Measurements from ENCODE around the gene FOXJ3. TPM values are rescaled to one million over a fixed set of nuclear protein-coding genes. Genes with fewer than 3 reads are reported as not detected.

FOXJ3 gene
- total RNA-seq, 1 donor from 2014 or later, result 30.9 TPM

DNA sequence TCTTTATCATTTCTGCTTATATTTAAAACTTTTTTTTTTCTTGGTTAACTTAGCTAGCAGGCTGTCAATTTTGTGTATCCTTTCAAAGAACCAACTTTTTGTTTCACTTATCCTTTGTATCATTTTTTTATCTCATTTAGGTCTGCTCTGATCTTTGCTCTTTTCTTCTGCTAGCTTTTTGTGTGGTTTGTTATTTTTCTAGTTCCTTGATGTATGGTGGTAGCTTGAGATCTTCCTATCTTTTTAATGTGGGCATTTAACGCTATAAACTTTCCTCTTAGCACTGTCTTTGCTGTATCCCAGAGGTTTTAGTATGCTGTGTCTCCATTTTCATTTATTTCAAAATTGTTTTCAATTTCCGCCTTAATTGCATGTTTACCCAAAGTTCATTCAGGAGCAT lies 36.5 kb downstream of the FOXJ3 start:
- TF ChIP-seq, protein P1, sequence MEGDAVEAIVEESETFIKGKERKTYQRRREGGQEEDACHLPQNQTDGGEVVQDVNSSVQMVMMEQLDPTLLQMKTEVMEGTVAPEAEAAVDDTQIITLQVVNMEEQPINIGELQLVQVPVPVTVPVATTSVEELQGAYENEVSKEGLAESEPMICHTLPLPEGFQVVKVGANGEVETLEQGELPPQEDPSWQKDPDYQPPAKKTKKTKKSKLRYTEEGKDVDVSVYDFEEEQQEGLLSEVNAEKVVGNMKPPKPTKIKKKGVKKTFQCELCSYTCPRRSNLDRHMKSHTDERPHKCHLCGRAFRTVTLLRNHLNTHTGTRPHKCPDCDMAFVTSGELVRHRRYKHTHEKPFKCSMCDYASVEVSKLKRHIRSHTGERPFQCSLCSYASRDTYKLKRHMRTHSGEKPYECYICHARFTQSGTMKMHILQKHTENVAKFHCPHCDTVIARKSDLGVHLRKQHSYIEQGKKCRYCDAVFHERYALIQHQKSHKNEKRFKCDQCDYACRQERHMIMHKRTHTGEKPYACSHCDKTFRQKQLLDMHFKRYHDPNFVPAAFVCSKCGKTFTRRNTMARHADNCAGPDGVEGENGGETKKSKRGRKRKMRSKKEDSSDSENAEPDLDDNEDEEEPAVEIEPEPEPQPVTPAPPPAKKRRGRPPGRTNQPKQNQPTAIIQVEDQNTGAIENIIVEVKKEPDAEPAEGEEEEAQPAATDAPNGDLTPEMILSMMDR (IDR thresholded peaks at IDR 0.05), result no peak
- peaks cover 17% of the 10 kb centered on the region for H3K36me3 Mint-ChIP-seq (ENCODE audit: low read depth)

GRCh38 chr1:42295816-42296215 lies 39.2 kb downstream of the FOXJ3 start:
- H3K27ac Mint-ChIP-seq (ENCODE audit: unreplicated experiment), result no peak overlapping the region
- peaks cover 12% of the 10 kb centered on the region for H3K36me3 Mint-ChIP-seq (ENCODE audit: low read depth)

More for the DNA sequence above, 36.5 kb downstream of the FOXJ3 start:
- Mint-ChIP-seq H3K27me3 (ENCODE audit: low read depth) (no peaks in the 10 kb centered on the region), H3K4me1 (ENCODE audit: low read depth) (no peaks in the 10 kb centered on the region), H3K4me3 (ENCODE audit: unreplicated experiment) (no peak overlapping the region), H3K9me3 (ENCODE audit: low read depth) (peaks cover 23% of the 10 kb centered on the region), H3K27ac (ENCODE audit: unreplicated experiment) (no peak overlapping the region)
- no peak for DNase-seq (ENCODE audit: low spot score)

GRCh38 chr1:42290130-42290529 lies 44.9 kb downstream of the FOXJ3 start:
- no peaks in the 10 kb centered on the region for H3K4me1 Mint-ChIP-seq (ENCODE audit: low read depth)
- no peak overlapping the region for H3K4me3 Mint-ChIP-seq (ENCODE audit: unreplicated experiment)
- peak overlapping the region; percentile 6 for H3K27ac Mint-ChIP-seq (ENCODE audit: unreplicated experiment)
- DNase-seq (ENCODE audit: low spot score), result no peak
- H3K27me3 Mint-ChIP-seq (ENCODE audit: low read depth), result no peaks in the 10 kb centered on the region
- peaks cover 3% of the 10 kb centered on the region for H3K36me3 Mint-ChIP-seq (ENCODE audit: low read depth)
- TF ChIP-seq, protein P1 (IDR thresholded peaks at IDR 0.05), result no peak
- H3K9me3 Mint-ChIP-seq (ENCODE audit: low read depth), result no peaks in the 10 kb centered on the region

More at GRCh38 chr1:42295816-42296215, 39.2 kb downstream of the FOXJ3 start:
- no peak for DNase-seq (ENCODE audit: low spot score)
- H3K27me3 Mint-ChIP-seq (ENCODE audit: low read depth), result no peaks in the 10 kb centered on the region
- no peaks in the 10 kb centered on the region for H3K4me1 Mint-ChIP-seq (ENCODE audit: low read depth)
- no peak overlapping the region for H3K4me3 Mint-ChIP-seq (ENCODE audit: unreplicated experiment)
- H3K9me3 Mint-ChIP-seq (ENCODE audit: low read depth), result peaks cover 16% of the 10 kb centered on the region
- TF ChIP-seq, protein P1 (IDR thresholded peaks at IDR 0.05), result no peak

GRCh38 chr1:42288311-42288985 lies 46.6 kb downstream of the FOXJ3 start:
- no peak for DNase-seq (ENCODE audit: low spot score)
- Mint-ChIP-seq H3K4me3 (ENCODE audit: unreplicated experiment) (no peak overlapping the region), H3K4me1 (ENCODE audit: low read depth) (peaks cover 10% of the 10 kb centered on the region)

DNA sequence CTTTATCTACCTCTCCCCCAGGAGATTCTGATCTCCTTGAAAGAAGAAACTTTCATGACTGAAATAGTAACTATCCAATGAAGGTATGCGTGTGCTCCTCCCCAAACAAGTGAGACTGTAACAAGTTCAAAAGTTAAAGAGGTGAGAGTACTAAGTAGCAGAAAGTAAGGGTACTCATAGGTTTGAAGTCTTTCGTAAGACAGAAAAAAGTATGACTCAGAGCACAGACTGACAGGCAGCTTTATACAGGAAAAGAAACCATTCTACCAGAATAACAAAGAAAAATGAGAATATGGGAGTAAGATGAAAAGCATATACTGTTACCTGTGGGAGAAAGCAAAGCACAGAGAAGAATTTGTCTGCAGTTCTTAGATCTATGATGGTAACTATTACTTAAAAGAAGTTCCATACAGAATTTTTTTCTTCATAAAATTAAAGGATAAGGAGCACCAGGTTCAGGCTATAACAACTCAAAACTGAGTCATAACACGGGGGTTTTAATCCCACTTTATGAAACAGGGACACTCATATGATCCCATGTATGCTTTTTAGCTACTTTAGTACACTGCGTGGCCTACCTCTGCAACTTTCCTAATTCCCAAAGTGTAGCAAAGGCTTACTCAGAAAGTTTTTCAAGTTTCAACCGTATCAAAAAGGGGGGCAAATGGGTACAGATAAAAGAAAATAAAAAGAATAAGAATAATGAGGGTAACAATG lies 52.0 kb downstream of the FOXJ3 start:
- H3K4me1 Mint-ChIP-seq (ENCODE audit: low read depth), result peaks cover 40% of the 10 kb centered on the region
- H3K27ac Mint-ChIP-seq (ENCODE audit: unreplicated experiment), result peak overlapping the region; percentile 24
- TF ChIP-seq, protein P1 (IDR thresholded peaks at IDR 0.05), result no peak
- no peak for DNase-seq (ENCODE audit: low spot score)
- H3K4me3 Mint-ChIP-seq (ENCODE audit: unreplicated experiment), result no peak overlapping the region
- peaks cover under 1% of the 10 kb centered on the region for H3K36me3 Mint-ChIP-seq (ENCODE audit: low read depth)
- no peaks in the 10 kb centered on the region for H3K27me3 Mint-ChIP-seq (ENCODE audit: low read depth)
- H3K9me3 Mint-ChIP-seq (ENCODE audit: low read depth), result no peaks in the 10 kb centered on the region

More at GRCh38 chr1:42288311-42288985, 46.6 kb downstream of the FOXJ3 start:
- H3K27ac Mint-ChIP-seq (ENCODE audit: unreplicated experiment), result no peak overlapping the region
- H3K36me3 Mint-ChIP-seq (ENCODE audit: low read depth), result peaks cover 3% of the 10 kb centered on the region
- H3K27me3 Mint-ChIP-seq (ENCODE audit: low read depth), result no peaks in the 10 kb centered on the region
- no peaks in the 10 kb centered on the region for H3K9me3 Mint-ChIP-seq (ENCODE audit: low read depth)
- TF ChIP-seq, protein P1 (IDR thresholded peaks at IDR 0.05), result no peak

Data from chondrocyte (in vitro differentiated cells).